HepG2 (cell line): ENCODE results near the gene COPS7A. TPM values are rescaled to one million over a fixed set of nuclear protein-coding genes. Genes with fewer than 3 reads are reported as not detected.

Experiments used
- CHD4 ChIP-seq: fragments of 200-600 bp; sonication (generic); IDR thresholded peaks from 2 replicates; pipeline ENCODE4 v1.7.0; 2017; ENCODE audit warnings: mild to moderate bottlenecking, low read length, borderline replicate concordance
- HOMEZ ChIP-seq: IDR thresholded peaks from 2 replicates; pipeline ENCODE4 v1.6.1; 2016; ENCODE audit warnings: low read depth
- ISL2 ChIP-seq: sonication (generic); formaldehyde crosslinking; IDR thresholded peaks from 2 replicates; pipeline ENCODE4 v1.5.0; 2020; ENCODE audit warnings: missing genetic modification reagents
- KLF16 ChIP-seq, 2 experiments: sonication (generic) in 1 of 2; formaldehyde crosslinking in 1 of 2; IDR thresholded peaks; 2 replicates each; pipeline versions ENCODE4 v1.6.1 to v1.8.0; 2016 to 2023; ENCODE audit warnings: missing genetic modification reagents in 2 of 2, missing compliant biosample characterization in 1 of 2
- NCOA1 ChIP-seq: sonication (generic); formaldehyde crosslinking; IDR thresholded peaks from 2 replicates; pipeline ENCODE4 v1.9.0; 2021; ENCODE audit warnings: missing genetic modification reagents
- SMAD9 ChIP-seq: sonication (generic); formaldehyde crosslinking; IDR thresholded peaks from 2 replicates; pipeline ENCODE4 v1.5.1; 2020; ENCODE audit warnings: mild to moderate bottlenecking, missing genetic modification reagents
- ZNF605 ChIP-seq: sonication (generic); formaldehyde crosslinking; IDR thresholded peaks from 2 replicates; pipeline ENCODE4 v1.8.0; 2022; ENCODE audit warnings: mild to moderate bottlenecking, missing genetic modification reagents
- ZNF687 ChIP-seq: sonication (generic); formaldehyde crosslinking; IDR thresholded peaks from 2 replicates; pipeline ENCODE4 v1.5.1; 2020; ENCODE audit warnings: mild to moderate bottlenecking, missing genetic modification reagents, moderate library complexity
- ZNF816 ChIP-seq: sonication (generic); formaldehyde crosslinking; IDR thresholded peaks from 2 replicates; pipeline ENCODE4 v1.8.0; 2022; ENCODE audit warnings: missing genetic modification reagents, mild to moderate bottlenecking, borderline replicate concordance
- ZSCAN20 ChIP-seq: sonication (generic); formaldehyde crosslinking; IDR thresholded peaks from 2 replicates; pipeline ENCODE4 v1.4.0; 2020; ENCODE audit warnings: missing genetic modification reagents, mild to moderate bottlenecking, borderline replicate concordance
- polyA plus RNA-seq, 8 experiments: library from polyadenylated mRNA; depleted of rRNA in 3 of 8; stranded (reverse) in 7 of 8; unstranded in 1 of 8; fragments of >200 nt; fragmentation: Illumina TruSeq in 4 of 8; extraction: Trizol in 4 of 8; gene quantifications; 2 replicates each; pipeline versions ENCODE4 v1.2.1 to v1.2.3, GENCODE V29; 2011 to 2016; ENCODE audit warnings: low read depth in 4 of 8, missing spikeins in 1 of 8, mixed read lengths in 1 of 8; ENCODE audit not compliant: insufficient read depth in 1 of 8
- total RNA-seq, 5 experiments: library from RNA; depleted of rRNA; stranded (reverse); fragments of >200 nt; fragmentation: Illumina TruSeq; extraction: Trizol; gene quantifications; 2 replicates each; pipeline ENCODE4 v1.2.3, GENCODE V29; 2016; ENCODE audit warnings: low read depth in 1 of 5
- TF ChIP-seq, protein P1 (sequence below): sonication (generic); formaldehyde crosslinking; IDR thresholded peaks from 2 replicates; pipeline ENCODE4 v1.4.0; 2020; ENCODE audit warnings: mild to moderate bottlenecking, missing genetic modification reagents
- TF ChIP-seq, protein P2 (sequence below): sonication (generic); formaldehyde crosslinking; IDR thresholded peaks from 2 replicates; pipeline ENCODE4 v1.5.1; 2020; ENCODE audit warnings: mild to moderate bottlenecking, missing genetic modification reagents, moderate library complexity

COPS7A gene
- total and polyA plus RNA-seq, 2 of the 13 experiments (the other 11 are each of a cell fraction or from before 2014, with no cell fraction given): 40.0 to 73.6 TPM

GRCh38 chr12:6764011-6764828 lies 40.4 kb downstream of the COPS7A start (continued):
- TF ChIP-seq ZNF816 (CRISPR knock-in tag) (0 out of 2 replicates have a peak, but pooled peaks have one; percentile 31), ZNF605 (peak; percentile 62; the same call in 1 of the 2 replicates), ZSCAN20 (CRISPR knock-in tag) (no peak), ISL2 (CRISPR knock-in tag) (0 out of 2 replicates have a peak, but pooled peaks have one; percentile 43), CHD4 (no peak), HOMEZ (CRISPR knock-in tag) (no peak), KLF16 (CRISPR knock-in tag; IDR thresholded peaks at IDR 0.05) (no peak), NCOA1 (CRISPR knock-in tag) (no peak), SMAD9 (CRISPR knock-in tag) (no peak), ZNF687 (peak; percentile 74)
- TF ChIP-seq, protein P1, sequence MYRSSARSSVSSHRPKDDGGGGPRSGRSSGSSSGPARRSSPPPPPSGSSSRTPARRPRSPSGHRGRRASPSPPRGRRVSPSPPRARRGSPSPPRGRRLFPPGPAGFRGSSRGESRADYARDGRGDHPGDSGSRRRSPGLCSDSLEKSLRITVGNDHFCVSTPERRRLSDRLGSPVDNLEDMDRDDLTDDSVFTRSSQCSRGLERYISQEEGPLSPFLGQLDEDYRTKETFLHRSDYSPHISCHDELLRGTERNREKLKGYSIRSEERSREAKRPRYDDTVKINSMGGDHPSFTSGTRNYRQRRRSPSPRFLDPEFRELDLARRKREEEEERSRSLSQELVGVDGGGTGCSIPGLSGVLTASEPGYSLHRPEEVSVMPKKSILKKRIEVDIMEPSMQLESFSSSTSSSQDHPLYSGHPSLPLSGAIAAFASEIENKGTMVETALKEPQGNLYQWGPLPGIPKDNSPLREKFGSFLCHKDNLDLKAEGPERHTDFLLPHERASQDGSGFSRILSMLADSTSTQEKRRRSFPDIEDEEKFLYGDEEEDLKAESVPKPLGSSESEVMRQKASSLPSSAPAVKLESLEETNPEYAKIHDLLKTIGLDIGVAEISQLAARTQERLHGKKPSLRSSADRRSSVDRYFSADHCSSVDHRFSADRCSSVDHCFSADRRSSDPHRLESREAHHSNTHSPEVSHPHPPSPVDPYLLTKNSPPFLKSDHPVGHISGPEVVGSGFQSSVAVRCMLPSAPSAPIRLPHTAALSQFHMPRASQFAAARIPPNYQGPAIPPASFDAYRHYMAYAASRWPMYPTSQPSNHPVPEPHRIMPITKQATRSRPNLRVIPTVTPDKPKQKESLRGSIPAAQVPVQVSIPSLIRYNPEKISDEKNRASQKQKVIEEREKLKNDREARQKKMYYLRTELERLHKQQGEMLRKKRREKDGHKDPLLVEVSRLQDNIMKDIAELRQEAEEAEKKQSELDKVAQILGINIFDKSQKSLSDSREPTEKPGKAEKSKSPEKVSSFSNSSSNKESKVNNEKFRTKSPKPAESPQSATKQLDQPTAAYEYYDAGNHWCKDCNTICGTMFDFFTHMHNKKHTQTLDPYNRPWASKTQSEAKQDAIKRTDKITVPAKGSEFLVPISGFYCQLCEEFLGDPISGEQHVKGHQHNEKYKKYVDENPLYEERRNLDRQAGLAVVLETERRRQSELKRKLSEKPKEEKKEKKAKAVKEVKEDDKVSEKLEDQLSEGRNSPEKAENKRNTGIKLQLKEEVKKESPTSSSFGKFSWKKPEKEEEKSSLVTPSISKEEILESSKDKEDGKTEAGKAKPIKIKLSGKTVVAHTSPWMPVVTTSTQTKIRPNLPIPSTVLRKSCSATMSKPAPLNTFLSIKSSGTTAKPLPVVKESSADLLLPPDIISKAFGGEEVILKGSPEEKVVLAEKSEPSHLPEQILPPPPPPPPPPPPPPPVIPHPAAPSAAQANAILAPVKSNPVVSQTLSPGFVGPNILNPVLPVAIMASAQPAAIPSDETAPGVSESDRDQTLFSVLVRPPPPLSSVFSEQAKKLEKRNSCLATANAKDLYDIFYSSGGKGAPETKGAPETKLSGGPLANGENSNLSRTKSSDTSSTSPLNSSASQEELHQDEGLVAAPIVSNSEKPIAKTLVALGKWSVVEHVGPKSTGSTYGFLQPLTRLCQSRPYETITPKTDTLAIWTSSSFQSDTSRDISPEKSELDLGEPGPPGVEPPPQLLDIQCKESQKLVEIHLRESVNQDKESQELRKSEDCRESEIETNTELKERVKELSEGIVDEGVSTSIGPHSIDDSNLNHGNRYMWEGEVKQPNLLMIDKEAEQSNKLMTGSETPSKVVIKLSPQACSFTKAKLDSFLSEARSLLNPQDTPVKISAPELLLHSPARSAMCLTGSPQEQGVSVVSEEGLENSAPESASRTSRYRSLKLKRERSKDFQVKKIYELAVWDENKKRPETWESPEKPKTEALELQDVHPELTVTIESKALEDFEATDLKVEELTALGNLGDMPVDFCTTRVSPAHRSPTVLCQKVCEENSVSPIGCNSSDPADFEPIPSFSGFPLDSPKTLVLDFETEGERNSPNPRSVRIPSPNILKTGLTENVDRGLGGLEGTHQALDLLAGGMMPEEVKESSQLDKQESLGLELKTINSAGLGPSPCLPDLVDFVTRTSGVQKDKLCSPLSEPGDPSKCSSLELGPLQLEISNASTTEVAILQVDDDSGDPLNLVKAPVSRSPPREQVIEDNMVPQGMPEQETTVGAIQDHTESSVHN (CRISPR knock-in tag): no peak
- TF ChIP-seq, protein P2, sequence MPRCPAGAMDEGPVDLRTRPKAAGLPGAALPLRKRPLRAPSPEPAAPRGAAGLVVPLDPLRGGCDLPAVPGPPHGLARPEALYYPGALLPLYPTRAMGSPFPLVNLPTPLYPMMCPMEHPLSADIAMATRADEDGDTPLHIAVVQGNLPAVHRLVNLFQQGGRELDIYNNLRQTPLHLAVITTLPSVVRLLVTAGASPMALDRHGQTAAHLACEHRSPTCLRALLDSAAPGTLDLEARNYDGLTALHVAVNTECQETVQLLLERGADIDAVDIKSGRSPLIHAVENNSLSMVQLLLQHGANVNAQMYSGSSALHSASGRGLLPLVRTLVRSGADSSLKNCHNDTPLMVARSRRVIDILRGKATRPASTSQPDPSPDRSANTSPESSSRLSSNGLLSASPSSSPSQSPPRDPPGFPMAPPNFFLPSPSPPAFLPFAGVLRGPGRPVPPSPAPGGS: 0 out of 2 replicates have a peak, but pooled peaks have one; percentile 25
